Measurements from ENCODE around the gene MOBP.

Gene MOBP

GRCh38 chr3:39491014-39491413 is 23.5 kb downstream of the MOBP start:
- no peak for TF ChIP-seq CTCF (IDR thresholded peaks at IDR 0.05)

GRCh38 chr3:39491733-39492350 is 24.4 kb downstream of the MOBP start:
- TF ChIP-seq CTCF (IDR thresholded peaks at IDR 0.05): no peak

- no peak for TF ChIP-seq CTCF (IDR thresholded peaks at IDR 0.05)
Measured at GRCh38 chr3:39494781-39495180, 27.3 kb downstream of the MOBP start.

- TF ChIP-seq CTCF (IDR thresholded peaks at IDR 0.05): no peak
Measured at GRCh38 chr3:39497753-39498152, 30.3 kb downstream of the MOBP start.

- TF ChIP-seq CTCF (IDR thresholded peaks at IDR 0.05): no peak
Measured at GRCh38 chr3:39499651-39500273, 32.3 kb downstream of the MOBP start.

- no peak for TF ChIP-seq CTCF (IDR thresholded peaks at IDR 0.05)
Measured at GRCh38 chr3:39501059-39501458, 33.6 kb downstream of the MOBP start.

- no peak for TF ChIP-seq CTCF (IDR thresholded peaks at IDR 0.05)
Measured at GRCh38 chr3:39501968-39502837, 34.7 kb downstream of the MOBP start.

Measured in LNCAP (cell line).